K562 (cell line): ENCODE data around the gene AMPD3. TPM values are rescaled to one million over a fixed set of nuclear protein-coding genes. Genes with fewer than 3 reads are reported as not detected.

Source experiments
- ATF4 ChIP-seq: fragments of 450-650 bp; formaldehyde crosslinking; IDR thresholded peaks from 2 replicates; pipeline ENCODE4 v1.4.0; 2022; ENCODE audit warnings: mild to moderate bottlenecking, moderate library complexity
- BHLHE40 ChIP-seq: IDR thresholded peaks from 2 replicates; pipeline ENCODE4 v1.6.1; 2011; ENCODE audit warnings: low read length, improper control_type of control experiment
- CEBPB ChIP-seq: fragments of 450-650 bp; IDR thresholded peaks from 2 replicates; pipeline ENCODE4 v1.6.1; 2016; ENCODE audit warnings: missing genetic modification characterization, missing compliant biosample characterization
- DLX4 ChIP-seq: fragments of 250-450 bp; sonication (Bioruptor Pico); IDR thresholded peaks from 2 replicates; pipeline ENCODE4 v1.6.1; 2021; ENCODE audit warnings: mild to moderate bottlenecking
- DPF2 ChIP-seq: fragments of 450-650 bp; IDR thresholded peaks from 2 replicates; pipeline ENCODE4 v1.6.1; 2016
- ERF ChIP-seq: fragments of 450-650 bp; formaldehyde crosslinking; IDR thresholded peaks from 2 replicates; pipeline ENCODE4 v1.4.0; 2020; ENCODE audit warnings: mild to moderate bottlenecking, mixed read lengths
- FOSL1 ChIP-seq: fragments of 200-800 bp; sonication (Bioruptor generic); conservative IDR thresholded peaks from 2 replicates; pipeline ENCODE4 v1.6.1; 2016; ENCODE audit warnings: missing genetic modification characterization, missing compliant biosample characterization
- HMGXB4 ChIP-seq: sonication (generic); formaldehyde crosslinking; IDR thresholded peaks from 2 replicates; pipeline ENCODE4 v1.8.1; 2023; ENCODE audit warnings: mild to moderate bottlenecking, missing genetic modification reagents
- ID3 ChIP-seq, 2 experiments: fragments of 250-450 bp in 1 of 2; fragments of 450-650 bp in 1 of 2; sonication (Bioruptor Pico) in 1 of 2; IDR thresholded peaks; 2 replicates each; pipeline versions ENCODE4 v1.6.1 to v1.8.0; 2016 to 2021; ENCODE audit warnings: mild to moderate bottlenecking in 2 of 2, moderate library complexity in 2 of 2, missing compliant biosample characterization in 1 of 2, missing genetic modification characterization in 1 of 2
- KAT7 ChIP-seq: sonication (generic); formaldehyde crosslinking; IDR thresholded peaks from 2 replicates; pipeline ENCODE4 v1.8.0; 2022; ENCODE audit warnings: missing genetic modification reagents, mild to moderate bottlenecking, borderline replicate concordance
- MAFF ChIP-seq: IDR thresholded peaks from 2 replicates; pipeline ENCODE4 v1.6.1; 2012; ENCODE audit warnings: low read length, improper control_type of control experiment
- MCM2 ChIP-seq: fragments of 450-650 bp; IDR thresholded peaks from 2 replicates; pipeline ENCODE4 v1.6.1; 2017; ENCODE audit warnings: low read depth, mild to moderate bottlenecking
- NFE2 ChIP-seq: IDR thresholded peaks from 2 replicates; pipeline ENCODE4 v1.6.1; 2014; ENCODE audit warnings: antibody characterized with exemption, low read depth
- PBX2 ChIP-seq, 2 experiments: IDR thresholded peaks in 1 of 2; conservative IDR thresholded peaks in 1 of 2; 2 replicates each; pipeline ENCODE4 v1.6.1; 2016; ENCODE audit warnings: low read depth in 2 of 2, mild to moderate bottlenecking in 1 of 2, missing compliant biosample characterization in 1 of 2, missing genetic modification characterization in 1 of 2, moderate library complexity in 1 of 2
- THRAP3 ChIP-seq: fragments of 450-650 bp; IDR thresholded peaks from 2 replicates; pipeline ENCODE4 v1.6.1; 2016; ENCODE audit warnings: mild to moderate bottlenecking, inconsistent platforms, borderline replicate concordance
- U2AF2 ChIP-seq: fragments of 200-400 bp; formaldehyde crosslinking; optimal IDR thresholded peaks from 2 replicates; pipeline ENCODE3; 2017; ENCODE audit warnings: low read depth, mild to moderate bottlenecking, low read length
- ZHX1 ChIP-seq: fragments of 150-350 bp; conservative IDR thresholded peaks from 2 replicates; pipeline ENCODE4 v1.6.1; 2014; ENCODE audit warnings: low read length
- ZNF354B ChIP-seq: fragments of 250-450 bp; sonication (Bioruptor Pico); IDR thresholded peaks from 2 replicates; pipeline ENCODE4 v1.4.0; 2020
- polyA plus RNA-seq, 8 experiments: library from polyadenylated mRNA; depleted of rRNA in 4 of 8; stranded (reverse) in 5 of 8; unstranded in 3 of 8; fragments of >200 nt; fragmentation: Nextera tagmentation in 2 of 8; fragmentation: Illumina TruSeq in 1 of 8; extraction: Ambion mirVana in 2 of 8; extraction: Trizol in 1 of 8; gene quantifications; 2 replicates each; pipeline versions ENCODE4 v1.2.1 to v1.2.3, GENCODE V29; 2011 to 2014; ENCODE audit warnings: inconsistent platforms in 1 of 8, missing spikeins in 1 of 8
- total RNA-seq, 7 experiments: library from RNA; depleted of rRNA in 6 of 7; stranded (reverse); fragments of >200 nt in 6 of 7; fragmentation: Illumina TruSeq in 2 of 7; extraction: Trizol in 2 of 7; gene quantifications; 2 replicates each; pipeline versions ENCODE4 v1.2.1 to v1.2.3, GENCODE V29; 2011 to 2021; ENCODE audit warnings: low replicate concordance in 1 of 7

AMPD3 gene
- total and polyA plus RNA-seq, 9 of the 15 experiments (the other 6 are each of a cell fraction or from before 2014, with no cell fraction given) = 4.4 to 23.6 (median 11.2) TPM

- no peak for TF ChIP-seq PBX2 (CRISPR knock-in tag; IDR thresholded peaks at IDR 0.05; ENCODE audit: low read depth)
- no peak for TF ChIP-seq PBX2 (tag; conservative IDR thresholded peaks at IDR 0.05; ENCODE audit: low read depth)
- TF ChIP-seq KAT7 (CRISPR knock-in tag) = 0 out of 2 replicates have a peak, but pooled peaks have one; percentile 16
- no peak for TF ChIP-seq ID3 (CRISPR knock-in tag; IDR thresholded peaks at IDR 0.05)
- TF ChIP-seq ID3 (tag; IDR thresholded peaks at IDR 0.05) = no peak
- TF ChIP-seq MCM2 = no peak
- TF ChIP-seq NFE2 = peak; percentile 23; the same call in 1 of the 2 replicates
- no peak for TF ChIP-seq ZHX1
- no peak for TF ChIP-seq HMGXB4
- no peak for TF ChIP-seq ATF4 (CRISPR knock-in tag)
- TF ChIP-seq THRAP3 = no peak
- no peak for TF ChIP-seq CEBPB (tag)
- TF ChIP-seq MAFF = no peak
- no peak for TF ChIP-seq ERF (CRISPR knock-in tag)
- TF ChIP-seq DLX4 = no peak
- peak; percentile 90 for TF ChIP-seq BHLHE40
- peak; percentile 82 for TF ChIP-seq DPF2
- no peak for TF ChIP-seq U2AF2
- no peak for TF ChIP-seq ZNF354B (CRISPR knock-in tag)
- no peak for TF ChIP-seq FOSL1 (tag)
Observed at GRCh38 chr11:10455637-10456487, 798 bp downstream of the AMPD3 start (continued).
